ENCODE measurements around the gene SPINK4. TPM values are rescaled to one million over a fixed set of nuclear protein-coding genes. Genes with fewer than 3 reads are reported as not detected.

The SPINK4 gene
- total RNA-seq, 2 experiments from 2014 or later, result not detected

DNA sequence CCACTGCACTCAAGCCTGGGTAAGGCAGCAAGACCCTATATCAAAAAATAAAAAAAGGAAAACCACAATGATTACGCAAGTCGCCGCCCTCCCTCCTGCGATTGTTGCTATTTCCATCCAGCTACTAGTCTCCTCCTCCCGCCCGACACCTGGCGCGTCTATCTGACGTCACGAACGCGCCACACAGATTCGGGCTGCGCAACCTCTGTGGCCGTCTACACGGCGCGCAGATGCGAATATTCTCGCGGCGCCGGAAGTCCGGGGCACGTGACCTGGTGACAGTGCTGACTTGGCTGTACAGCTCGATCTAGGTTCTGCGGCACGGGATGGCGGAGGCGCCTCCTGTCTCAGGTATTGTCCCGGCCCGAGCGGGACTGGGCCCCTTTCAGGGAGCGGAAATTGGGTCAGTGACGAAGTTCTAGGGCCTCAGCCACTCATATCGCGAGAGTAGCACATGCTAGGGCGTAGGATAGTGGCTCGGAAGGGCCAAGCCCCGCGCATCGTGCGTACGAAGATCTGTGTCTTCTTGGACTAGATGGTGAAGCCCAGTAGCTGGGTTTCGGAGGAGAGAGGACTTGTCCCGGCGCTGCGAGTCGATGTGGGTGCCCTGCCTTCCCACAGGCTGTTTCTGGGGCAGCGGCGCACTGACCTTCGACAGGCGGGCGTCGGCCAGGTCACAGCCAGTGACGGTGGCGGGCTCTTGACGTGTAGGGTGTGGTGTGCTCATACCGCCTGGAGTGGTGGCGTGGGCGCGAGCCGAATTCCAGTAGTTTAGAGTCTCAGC lies 50.5 kb downstream of the SPINK4 start, which contains the start of gene NFX1:
TSS of gene NFX1 (plus strand) at position 270 of the 784 bp plus-strand sequence. CDS start at position 327, 57 bp downstream.
- Mint-ChIP-seq H3K4me1 (peaks cover 59% of the 10 kb centered on the region), H3K27ac (peak within 1 kb of the TSS; percentile 99)

GRCh38 chr9:33291031-33291397 lies 51.0 kb downstream of the SPINK4 start:
- Mint-ChIP-seq H3K4me1 (peaks cover 61% of the 10 kb centered on the region), H3K27me3 (no peaks in the 10 kb centered on the region), H3K27ac (peak overlapping the region; percentile 99), H3K36me3 (ENCODE audit: low read depth) (peaks cover 53% of the 10 kb centered on the region), H3K9me3 (no peaks in the 10 kb centered on the region), H3K4me3 (peak overlapping the region; percentile 93)
- no peak for DNase-seq
- ChIA-PET CTCF (interaction anchor here (1.0 to 1.9 kb wide), 4 partner anchors 18 to 176 kb away, joined by 3 to 9 read pairs (median 6); partner anchors contain the start of genes BAG1 and CHMP5), POLR2A (interaction anchor here (0.7 to 3.0 kb wide), 27 partner anchors 9 to 888 kb away, joined by 3 to 51 read pairs (median 6); partner anchors contain the start of genes APTX, AQP3, B4GALT1 and BAG1)

More for the DNA sequence above, 50.5 kb downstream of the SPINK4 start, which contains the start of gene NFX1:
- Mint-ChIP-seq H3K9me3 (no peaks in the 10 kb centered on the region), H3K4me3 (peak within 1 kb of the TSS; percentile 93), H3K36me3 (ENCODE audit: low read depth) (peaks cover 50% of the 10 kb centered on the region), H3K27me3 (no peaks in the 10 kb centered on the region)
- DNase-seq, result peak; percentile 99
- POLR2A ChIA-PET, result interaction anchor here (0.6 to 3.0 kb wide), 37 partner anchors 8 to 888 kb away, joined by 3 to 51 read pairs (median 5); partner anchors contain the start of genes APTX, AQP3, B4GALT1 and BAG1
- CTCF ChIA-PET, result interaction anchor here (0.6 to 1.9 kb wide), 14 partner anchors 11 to 264 kb away, joined by 3 to 9 read pairs (median 4); partner anchors contain the start of genes B4GALT1, BAG1, CHMP5 and NOL6

GRCh38 chr9:33291901-33292300 lies 51.9 kb downstream of the SPINK4 start:
- H3K36me3 Mint-ChIP-seq (ENCODE audit: low read depth), result peaks cover 56% of the 10 kb centered on the region

GRCh38 chr9:33293782-33294181 lies 53.8 kb downstream of the SPINK4 start:
- ChIA-PET CTCF (no interaction called here), POLR2A (no interaction called here)
- Mint-ChIP-seq H3K36me3 (ENCODE audit: low read depth) (peaks cover 72% of the 10 kb centered on the region), H3K27ac (no peak overlapping the region), H3K27me3 (no peaks in the 10 kb centered on the region), H3K9me3 (no peaks in the 10 kb centered on the region), H3K4me3 (no peak overlapping the region), H3K4me1 (peaks cover 75% of the 10 kb centered on the region)
- DNase-seq, result no peak

More at GRCh38 chr9:33291901-33292300, 51.9 kb downstream of the SPINK4 start:
- POLR2A ChIA-PET, result interaction anchor here (1.4 to 3.0 kb wide), 4 partner anchors 10 to 268 kb away, joined by 3 to 51 read pairs (median 30); partner anchors contain the start of genes BAG1, CHMP5 and DNAJA1
- no peaks in the 10 kb centered on the region for H3K27me3 Mint-ChIP-seq
- no peaks in the 10 kb centered on the region for H3K9me3 Mint-ChIP-seq
- peak overlapping the region; percentile 93 for H3K4me3 Mint-ChIP-seq
- peaks cover 65% of the 10 kb centered on the region for H3K4me1 Mint-ChIP-seq
- CTCF ChIA-PET, result no interaction called here
- peak overlapping the region; percentile 99 for H3K27ac Mint-ChIP-seq
- DNase-seq, result no peak

DNA sequence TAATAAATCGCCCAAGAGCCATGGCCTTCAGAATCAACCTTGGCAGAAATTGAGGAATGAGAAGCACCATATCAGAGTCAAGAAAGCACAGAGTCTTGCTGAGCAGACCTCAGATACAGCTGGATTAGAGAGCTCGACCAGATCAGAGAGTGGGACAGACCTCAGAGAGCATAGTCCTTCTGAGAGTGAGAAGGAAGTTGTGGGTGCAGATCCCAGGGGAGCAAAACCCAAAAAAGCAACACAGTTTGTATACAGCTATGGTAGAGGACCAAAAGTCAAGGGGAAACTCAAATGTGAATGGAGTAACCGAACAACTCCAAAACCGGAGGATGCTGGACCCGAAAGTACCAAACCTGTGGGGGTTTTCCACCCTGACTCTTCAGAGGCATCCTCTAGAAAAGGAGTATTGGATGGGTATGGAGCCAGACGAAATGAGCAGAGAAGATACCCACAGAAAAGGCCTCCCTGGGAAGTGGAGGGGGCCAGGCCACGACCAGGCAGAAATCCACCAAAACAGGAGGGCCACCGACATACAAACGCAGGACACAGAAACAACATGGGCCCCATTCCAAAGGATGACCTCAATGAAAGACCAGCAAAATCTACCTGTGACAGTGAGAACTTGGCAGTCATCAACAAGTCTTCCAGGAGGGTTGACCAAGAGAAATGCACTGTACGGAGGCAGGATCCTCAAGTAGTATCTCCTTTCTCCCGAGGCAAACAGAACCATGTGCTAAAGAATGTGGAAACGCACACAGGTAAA lies 54.9 kb downstream of the SPINK4 start:
- no peak overlapping the region for H3K27ac Mint-ChIP-seq
- ChIA-PET CTCF (no interaction called here), POLR2A (no interaction called here)
- peaks cover 81% of the 10 kb centered on the region for H3K4me1 Mint-ChIP-seq
- H3K9me3 Mint-ChIP-seq, result no peaks in the 10 kb centered on the region
- H3K4me3 Mint-ChIP-seq, result no peak overlapping the region
- no peak for DNase-seq
- no peaks in the 10 kb centered on the region for H3K27me3 Mint-ChIP-seq
- peaks cover 82% of the 10 kb centered on the region for H3K36me3 Mint-ChIP-seq (ENCODE audit: low read depth)

DNA sequence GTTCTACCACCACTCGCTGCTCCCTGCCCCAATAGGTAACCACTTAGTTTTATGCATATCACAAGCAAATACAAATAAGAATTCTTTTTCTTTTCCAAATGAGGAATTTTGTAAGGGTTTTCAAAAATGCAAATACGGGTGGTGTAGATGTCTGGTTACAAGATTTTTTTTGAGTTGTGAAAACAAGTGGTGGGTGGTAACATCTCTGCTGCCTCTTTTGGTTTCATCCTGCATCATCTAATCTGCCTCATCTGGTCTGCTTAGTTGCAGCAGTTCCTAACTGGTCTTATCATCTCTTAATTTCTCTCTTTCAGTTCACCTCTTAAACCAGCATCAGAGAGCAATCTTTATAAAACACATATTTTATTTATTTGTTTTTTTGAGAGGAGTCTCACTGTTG lies 55.6 kb downstream of the SPINK4 start:
- peaks cover 82% of the 10 kb centered on the region for H3K4me1 Mint-ChIP-seq
- H3K4me3 Mint-ChIP-seq, result no peak overlapping the region
- H3K27ac Mint-ChIP-seq, result peak overlapping the region; percentile 38
- H3K27me3 Mint-ChIP-seq, result no peaks in the 10 kb centered on the region
- H3K9me3 Mint-ChIP-seq, result no peaks in the 10 kb centered on the region
- POLR2A ChIA-PET, result no interaction called here
- H3K36me3 Mint-ChIP-seq (ENCODE audit: low read depth), result peaks cover 81% of the 10 kb centered on the region
- CTCF ChIA-PET, result interaction anchor here (1.7 kb wide), 2 partner anchors 8 to 11 kb away, joined by 4 to 7 read pairs; no protein-coding TSS in a partner anchor
- DNase-seq, result no peak

- ChIA-PET CTCF (interaction anchor here (1.3 to 1.7 kb wide), 2 partner anchors 10 to 78 kb away, joined by 5 to 7 read pairs; no protein-coding TSS in a partner anchor), POLR2A (interaction anchor here (0.7 to 1.1 kb wide), 2 partner anchors 8 to 9 kb away, joined by 3 to 4 read pairs; no protein-coding TSS in a partner anchor)
- peaks cover 75% of the 10 kb centered on the region for H3K36me3 Mint-ChIP-seq (ENCODE audit: low read depth)
- DNase-seq, result no peak
- H3K27ac Mint-ChIP-seq, result peak overlapping the region; percentile 37
- no peak overlapping the region for H3K4me3 Mint-ChIP-seq
- no peaks in the 10 kb centered on the region for H3K9me3 Mint-ChIP-seq
- H3K27me3 Mint-ChIP-seq, result no peaks in the 10 kb centered on the region
- peaks cover 66% of the 10 kb centered on the region for H3K4me1 Mint-ChIP-seq
These were observed 57.5 kb downstream of the SPINK4 start for GRCh38 chr9:33297432-33297831.

Other genes with a start within 250 kb of the SPINK4 start
- gene APTX, start 238.5 kb upstream of the SPINK4 start, total RNA-seq, result 10 to 100 TPM; 30.5 to 32.7 TPM
- 100 to 1,000 TPM; 141 to 142 TPM for gene DNAJA1, start 214.9 kb upstream of the SPINK4 start, total RNA-seq
- gene SMU1, start 163.5 kb upstream of the SPINK4 start, total RNA-seq, result 10 to 100 TPM; 22.5 to 22.9 TPM
- gene B4GALT1, start 72.8 kb upstream of the SPINK4 start, total RNA-seq, result 10 to 100 TPM; 69.2 to 70.8 TPM
- 10 to 100 TPM; 56.3 to 57.1 TPM for gene BAG1, start 24.5 kb downstream of the SPINK4 start, total RNA-seq
- 100 to 1,000 TPM; 149 TPM for gene CHMP5, start 24.9 kb downstream of the SPINK4 start, total RNA-seq
- 10 to 100 TPM; 37.5 to 37.8 TPM for gene NFX1, start 50.3 kb downstream of the SPINK4 start, total RNA-seq
- under 1 TPM; 0.40 to 0.55 TPM for gene AQP7, start 162.4 kb downstream of the SPINK4 start, total RNA-seq
- 100 to 1,000 TPM; 162 to 167 TPM for gene AQP3, start 207.4 kb downstream of the SPINK4 start, total RNA-seq
- 10 to 100 TPM; 21.6 to 22.4 TPM for gene NOL6, start 233.8 kb downstream of the SPINK4 start, total RNA-seq

Measured in activated CD4-positive, alpha-beta memory T cell treated with anti-CD3 and anti-CD28 coated beads, Interleukin-2, amount 10 ng/mL, durations not matched to agents 7 days and 5 days (primary cell).